HepG2 (cell line): ENCODE data around the gene HDHD3. TPM values are rescaled to one million over a fixed set of nuclear protein-coding genes. Genes with fewer than 3 reads are reported as not detected.
A peak's percentile ranks its signal among the peaks of the same experiment; 100 is the strongest.
"Not testable (repeated sequence)": the region's sequence is repeated elsewhere in the genome, so short reads cannot be mapped to it uniquely, and the experiment has no call there.

ENCODE experiments used
- ATAC-seq: fragments of 200-7000 bp; cut with Tn5 transposase; 3 replicates; pipeline ENCODE4 v1.9.1; 2020; ENCODE audit warnings: mild to moderate bottlenecking, moderate library complexity
- BruUV-seq: library from RNA; stranded (reverse); fragments of 400-500 nt; replicated peaks from 2 replicates; lab custom pipeline; 2021; lab: Mats Ljungman, UMichigan
- CTCF ChIA-PET: fragments of 300-600 bp; formaldehyde crosslinking; extraction: SDS; loops from one replicate; lab custom pipeline; 2021; ENCODE audit warnings: low total read pairs, inconsistent platforms, low intra/inter-chr PET ratio; lab: Yijun Ruan, JAX
- POLR2A ChIA-PET: fragments of 350-600 bp; sonication (Branson Sonifier 250); formaldehyde crosslinking; loops from one replicate; lab custom pipeline; 2020; ENCODE audit warnings: antibody characterized with exemption, inconsistent platforms; lab: Yijun Ruan, JAX
- DNase-seq: peaks from one replicate; pipeline ENCODE4 v3.0.0-alpha.2; 2015; ENCODE audit warnings: low spot score
- FAIRE-seq: peaks from 3 replicates; lab custom pipeline; 2011; peaks lifted over from hg19 to GRCh38; lab: Jason Lieb, UNC
- H2AFZ ChIP-seq: one replicate; pipeline ENCODE4 v1.6.1; 2011; ENCODE audit warnings: low read length, inconsistent platforms
- H3K27ac ChIP-seq: fragments of 300-600 bp; 3 replicates; pipeline ENCODE4 v1.8.0; 2011; ENCODE audit warnings: mixed run types, mild to moderate bottlenecking, mixed read lengths, low read length, inconsistent platforms; ENCODE audit not compliant: insufficient read depth; ENCODE audit errors: extremely low read length
- H3K27me3 ChIP-seq, 2 experiments: fragments of 200-600 bp in 1 of 2; 2 replicates in 1 of 2; 3 replicates in 1 of 2; pipeline versions ENCODE4 v1.6.0 to v1.8.0; 2011; ENCODE audit warnings: low read length in 2 of 2, mild to moderate bottlenecking in 2 of 2, moderate library complexity in 2 of 2, inconsistent platforms in 1 of 2; ENCODE audit not compliant: insufficient read depth in 2 of 2, control insufficient read depth in 1 of 2
- H3K36me3 ChIP-seq, 2 experiments: fragments of 200-600 bp in 1 of 2; replicated peaks in 1 of 2; 2 replicates in 1 of 2; 3 replicates in 1 of 2; pipeline versions ENCODE4 v1.5.1 to v1.8.0; 2011; ENCODE audit warnings: low read length in 2 of 2, inconsistent platforms in 1 of 2; ENCODE audit not compliant: insufficient read depth in 2 of 2, control insufficient read depth in 1 of 2
- H3K4me1 ChIP-seq: 2 replicates; pipeline ENCODE4 v1.5.1; 2012; ENCODE audit warnings: low read length, inconsistent platforms; ENCODE audit not compliant: insufficient read depth
- H3K4me2 ChIP-seq: 2 replicates; pipeline ENCODE4 v1.6.0; 2011; ENCODE audit warnings: low read depth, low read length, inconsistent platforms
- H3K4me3 ChIP-seq, 3 experiments: fragments of 200-600 bp in 1 of 3; sonication (generic), shearing (Covaris generic) in 1 of 3; replicated peaks in 1 of 3; 2 replicates each; pipeline ENCODE4 v1.5.1; 2011 to 2016; ENCODE audit warnings: low read length in 3 of 3, inconsistent platforms in 2 of 3, low read depth in 2 of 3, mild to moderate bottlenecking in 2 of 3, control low read depth in 1 of 3, mixed read lengths in 1 of 3; ENCODE audit not compliant: insufficient read depth in 1 of 3
- H3K79me2 ChIP-seq: one replicate; pipeline ENCODE4 v1.6.1; 2011; ENCODE audit warnings: low read length, inconsistent platforms; ENCODE audit not compliant: insufficient read depth
- H3K9ac ChIP-seq: 2 replicates; pipeline ENCODE4 v1.6.0; 2011; ENCODE audit warnings: mild to moderate bottlenecking, low read depth, low read length, inconsistent platforms; ENCODE audit not compliant: insufficient read depth
- H3K9me3 ChIP-seq: 2 replicates; pipeline ENCODE4 v1.5.1; 2012; ENCODE audit warnings: mild to moderate bottlenecking, low read length
- H4K20me1 ChIP-seq: 2 replicates; pipeline ENCODE4 v1.6.0; 2011; ENCODE audit warnings: inconsistent platforms, mild to moderate bottlenecking, low read length, moderate library complexity; ENCODE audit not compliant: insufficient read depth
- CEBPG ChIP-seq: IDR thresholded peaks from 2 replicates; pipeline ENCODE4 v1.6.1; 2016
- IRX3 ChIP-seq: sonication (generic); formaldehyde crosslinking; IDR thresholded peaks from 2 replicates; pipeline ENCODE4 v1.8.1; 2023; ENCODE audit warnings: mild to moderate bottlenecking, low read depth, missing genetic modification reagents, borderline replicate concordance
- KDM1A ChIP-seq: IDR thresholded peaks from 2 replicates; pipeline ENCODE4 v1.6.1; 2016; ENCODE audit warnings: missing compliant biosample characterization
- NR2F6 ChIP-seq, 2 experiments: IDR thresholded peaks; 2 replicates each; pipeline ENCODE4 v1.6.1; 2016; ENCODE audit warnings: antibody characterized with exemption in 1 of 2, mild to moderate bottlenecking in 1 of 2
- RARA ChIP-seq: IDR thresholded peaks from 2 replicates; pipeline ENCODE4 v1.6.1; 2016; ENCODE audit warnings: missing genetic modification reagents, missing compliant biosample characterization
- TARDBP ChIP-seq: sonication (generic); formaldehyde crosslinking; IDR thresholded peaks from 2 replicates; pipeline ENCODE4 v1.8.0; 2022; ENCODE audit warnings: mild to moderate bottlenecking, missing genetic modification reagents
- ZNF460 ChIP-seq: sonication (generic); formaldehyde crosslinking; IDR thresholded peaks from 2 replicates; pipeline ENCODE4 v1.5.1; 2020; ENCODE audit warnings: missing genetic modification reagents, mild to moderate bottlenecking, borderline replicate concordance
- WGBS: methylation state at CpG from one replicate; pipeline ENCODE4 v1.1.6; 2017; ENCODE audit warnings: low lambda C conversion rate; 5-methylcytosine and 5-hydroxymethylcytosine counted together
- in situ Hi-C: cut with HindIII; loops from 2 replicates; pipeline ENCODE4 v1.10.0; 2017; ENCODE audit warnings: low pct_unique_long_range_greater_than_20kb; ENCODE audit not compliant: extremely low pct_ligation_motif_present
- intact Hi-C: fragments of 100-400 bp; cut with micrococcal nuclease; formaldehyde crosslinking; loops from one replicate; pipeline ENCODE4 v1.10.0; 2022; ENCODE audit not compliant: unreplicated experiment
- polyA plus RNA-seq, 8 experiments: library from polyadenylated mRNA; depleted of rRNA in 3 of 8; stranded (reverse) in 7 of 8; unstranded in 1 of 8; fragments of >200 nt; fragmentation: Illumina TruSeq in 4 of 8; extraction: Trizol in 4 of 8; gene quantifications; 2 replicates each; pipeline versions ENCODE4 v1.2.1 to v1.2.3, GENCODE V29; 2011 to 2016; ENCODE audit warnings: low read depth in 4 of 8, missing spikeins in 1 of 8, mixed read lengths in 1 of 8; ENCODE audit not compliant: insufficient read depth in 1 of 8
- total RNA-seq, 5 experiments: library from RNA; depleted of rRNA; stranded (reverse); fragments of >200 nt; fragmentation: Illumina TruSeq; extraction: Trizol; gene quantifications; 2 replicates each; pipeline ENCODE4 v1.2.3, GENCODE V29; 2016; ENCODE audit warnings: low read depth in 1 of 5
- TF ChIP-seq, protein P1 (sequence below): sonication (generic); formaldehyde crosslinking; IDR thresholded peaks from 2 replicates; pipeline ENCODE4 v1.4.0; 2020; ENCODE audit warnings: missing genetic modification reagents

HDHD3 gene
- total and polyA plus RNA-seq, 2 of the 13 experiments (the other 11 are each of a cell fraction or from before 2014, with no cell fraction given) = 23.1 to 38.5 TPM

DNA sequence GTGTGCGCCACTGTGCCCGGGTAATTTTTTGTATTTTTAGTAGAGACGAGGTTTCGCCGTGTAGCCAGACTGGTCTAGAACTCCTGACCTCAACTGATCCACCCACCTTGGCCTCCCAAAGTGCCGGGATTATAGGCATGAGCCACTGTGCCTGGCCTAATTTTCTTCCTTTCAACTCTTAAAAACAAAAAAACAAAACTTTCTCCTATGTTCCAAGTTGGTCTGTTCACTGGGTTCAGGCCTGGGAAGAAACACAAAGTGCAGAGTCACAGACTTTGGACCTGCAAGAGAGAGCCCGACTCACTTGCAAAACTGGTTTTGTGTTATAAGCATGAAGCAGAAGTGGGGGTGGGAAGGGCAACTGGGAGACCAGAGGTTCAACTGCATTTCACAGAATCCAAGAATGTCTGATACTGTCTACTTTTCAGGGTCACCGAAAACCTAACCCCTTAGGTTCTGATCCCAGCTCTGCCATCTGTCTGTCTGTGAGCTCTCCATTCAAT, 5.2 kb upstream of the HDHD3 start (continued):
- TF ChIP-seq, protein P1, sequence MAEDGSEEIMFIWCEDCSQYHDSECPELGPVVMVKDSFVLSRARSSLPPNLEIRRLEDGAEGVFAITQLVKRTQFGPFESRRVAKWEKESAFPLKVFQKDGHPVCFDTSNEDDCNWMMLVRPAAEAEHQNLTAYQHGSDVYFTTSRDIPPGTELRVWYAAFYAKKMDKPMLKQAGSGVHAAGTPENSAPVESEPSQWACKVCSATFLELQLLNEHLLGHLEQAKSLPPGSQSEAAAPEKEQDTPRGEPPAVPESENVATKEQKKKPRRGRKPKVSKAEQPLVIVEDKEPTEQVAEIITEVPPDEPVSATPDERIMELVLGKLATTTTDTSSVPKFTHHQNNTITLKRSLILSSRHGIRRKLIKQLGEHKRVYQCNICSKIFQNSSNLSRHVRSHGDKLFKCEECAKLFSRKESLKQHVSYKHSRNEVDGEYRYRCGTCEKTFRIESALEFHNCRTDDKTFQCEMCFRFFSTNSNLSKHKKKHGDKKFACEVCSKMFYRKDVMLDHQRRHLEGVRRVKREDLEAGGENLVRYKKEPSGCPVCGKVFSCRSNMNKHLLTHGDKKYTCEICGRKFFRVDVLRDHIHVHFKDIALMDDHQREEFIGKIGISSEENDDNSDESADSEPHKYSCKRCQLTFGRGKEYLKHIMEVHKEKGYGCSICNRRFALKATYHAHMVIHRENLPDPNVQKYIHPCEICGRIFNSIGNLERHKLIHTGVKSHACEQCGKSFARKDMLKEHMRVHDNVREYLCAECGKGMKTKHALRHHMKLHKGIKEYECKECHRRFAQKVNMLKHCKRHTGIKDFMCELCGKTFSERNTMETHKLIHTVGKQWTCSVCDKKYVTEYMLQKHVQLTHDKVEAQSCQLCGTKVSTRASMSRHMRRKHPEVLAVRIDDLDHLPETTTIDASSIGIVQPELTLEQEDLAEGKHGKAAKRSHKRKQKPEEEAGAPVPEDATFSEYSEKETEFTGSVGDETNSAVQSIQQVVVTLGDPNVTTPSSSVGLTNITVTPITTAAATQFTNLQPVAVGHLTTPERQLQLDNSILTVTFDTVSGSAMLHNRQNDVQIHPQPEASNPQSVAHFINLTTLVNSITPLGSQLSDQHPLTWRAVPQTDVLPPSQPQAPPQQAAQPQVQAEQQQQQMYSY (CRISPR knock-in tag) = no peak

DNA sequence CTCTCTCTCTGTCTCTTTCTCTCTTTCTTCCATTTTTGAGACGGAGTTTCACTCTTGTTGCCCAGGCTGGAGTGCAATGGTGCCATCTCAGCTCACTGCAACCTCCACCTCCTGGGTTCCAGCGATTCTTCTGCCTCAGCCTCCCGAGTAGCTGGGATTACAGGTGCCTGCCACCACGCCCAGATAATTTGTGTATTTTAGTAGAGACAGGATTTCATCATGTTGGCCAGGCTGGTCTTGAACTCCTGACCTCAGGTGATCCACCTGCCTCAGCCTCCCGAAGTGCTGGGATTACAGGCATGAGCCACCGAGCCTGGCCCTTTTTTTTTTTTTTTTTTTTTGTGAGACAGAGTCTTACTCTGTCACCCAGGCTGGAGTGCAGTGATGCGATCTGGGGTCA, 4.7 kb upstream of the HDHD3 start:
- peak overlapping the region; percentile 91 for H3K4me2 ChIP-seq
- not testable (repeated sequence) for ATAC-seq; H3K36me3 ChIP-seq; TF ChIP-seq NR2F6 (IDR thresholded peaks at IDR 0.05)
- peak; percentile 21; the same call in 1 of the 2 replicates for TF ChIP-seq TARDBP (CRISPR knock-in tag)
- TF ChIP-seq CEBPG (CRISPR knock-in tag) = peak; percentile 59
- peak; percentile 46; the same call in 1 of the 2 replicates for TF ChIP-seq RARA (CRISPR knock-in tag)
- peak; percentile 44; the same call in 1 of the 2 replicates for TF ChIP-seq NR2F6 (CRISPR knock-in tag; IDR thresholded peaks at IDR 0.05)
- peak; percentile 81 for TF ChIP-seq ZNF460 (CRISPR knock-in tag)
- TF ChIP-seq IRX3 (CRISPR knock-in tag) = 0 out of 2 replicates have a peak, but pooled peaks have one; percentile 43
- TF ChIP-seq KDM1A (CRISPR knock-in tag) = peak; percentile 28; the same call in 1 of the 2 replicates
- TF ChIP-seq, all 625 proteins: peak for 7; not testable (repeated sequence) for 618
- in situ Hi-C loops, intact Hi-C loops, H3K79me2 ChIP-seq, H3K9ac ChIP-seq, H2AFZ ChIP-seq, FAIRE-seq, DNase-seq, H4K20me1 ChIP-seq, H3K27me3 ChIP-seq, CTCF ChIA-PET, BruUV-seq, H3K9me3 ChIP-seq: not testable (repeated sequence)
- H3K27ac ChIP-seq = peak overlapping the region; percentile 87
- POLR2A ChIA-PET = interaction anchor here (1.8 kb wide), 1 partner anchor 29 kb away, joined by 4 read pairs; the partner anchor contains the start of genes C9orf43 and POLE3
- H3K4me3 ChIP-seq = peak overlapping the region in 2 of 3 experiments; percentile 22 to 39; a peak in 1 of 6 replicates
- peaks cover 91% of the 10 kb centered on the region for H3K4me1 ChIP-seq
- 4% methylated on average over 7 of the region's 7 CpGs for WGBS
